ENCODE measurements around the gene NRL.

DNA sequence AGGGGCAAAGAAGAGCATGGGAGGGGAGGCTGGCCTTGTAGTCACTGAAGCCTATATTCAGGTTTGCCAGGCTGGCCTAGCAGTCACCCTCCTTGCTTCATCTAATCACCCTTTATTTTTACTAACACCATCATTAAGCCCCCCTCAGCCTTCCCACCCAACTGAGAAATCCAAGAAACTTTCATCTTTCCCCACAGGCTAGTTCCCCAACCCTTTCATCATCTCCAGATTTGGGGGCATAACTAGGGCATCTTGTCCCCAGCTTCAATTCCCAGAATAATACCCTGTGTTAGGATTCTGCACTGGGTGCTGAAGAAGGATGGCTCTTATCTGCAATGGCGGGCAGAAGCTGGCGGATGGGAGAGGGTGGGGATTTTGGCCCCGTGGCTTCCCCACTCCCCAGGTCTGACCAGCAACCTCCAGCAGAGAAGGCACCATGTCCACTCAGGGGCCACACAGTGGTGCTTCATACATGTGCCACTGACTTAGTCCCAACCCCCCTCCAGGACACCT, 13.7 kb downstream of the NRL start:
- no peak for TF ChIP-seq POLR2AphosphoS5 (IDR thresholded peaks at IDR 0.05; ENCODE audit: low read depth, low read length)
- no peak for TF ChIP-seq POLR2A (IDR thresholded peaks at IDR 0.05; ENCODE audit: low read depth, low read length)
- TF ChIP-seq TAF1 (IDR thresholded peaks at IDR 0.05; ENCODE audit: low read depth, low read length) = no peak
- TF ChIP-seq SPI1 (IDR thresholded peaks at IDR 0.05; ENCODE audit: low read depth, low read length) = no peak
- TF ChIP-seq POU2F2 (IDR thresholded peaks at IDR 0.05; ENCODE audit: low read depth, low read length) = no peak
- TF ChIP-seq PAX5 (IDR thresholded peaks at IDR 0.05; ENCODE audit: insufficient read depth, low read length, severe bottlenecking) = no peak
